Thyroid gland (tissue), 4 donors: ENCODE data around the gene TRIM24.
"Not testable (repeated sequence)": the region's sequence is repeated elsewhere in the genome, so short reads cannot be mapped to it uniquely, and the experiment has no call there.

ENCODE experiments used
- CTCF ChIP-seq, 6 experiments: fragments of 200-600 bp in 3 of 6; fragments of 450-650 bp in 3 of 6; sonication (generic) in 3 of 6; IDR thresholded peaks; one replicate each; pipeline ENCODE4 v1.5.1; 2016 to 2019; ENCODE audit warnings: antibody characterized with exemption in 6 of 6, mild to moderate bottlenecking in 2 of 6, inconsistent platforms in 1 of 6, moderate library complexity in 1 of 6
- POLR2A ChIP-seq, 2 donors: fragments of 450-650 bp; IDR thresholded peaks; one replicate each; pipeline ENCODE4 v1.6.1; 2017; ENCODE audit warnings: antibody characterized with exemption in 2 of 2, mild to moderate bottlenecking in 2 of 2, moderate library complexity in 1 of 2

GRCh38 chr7:138485508-138485907 is 25.4 kb downstream of the TRIM24 start:
- TF ChIP-seq CTCF, POLR2A (IDR thresholded peaks at IDR 0.05): not testable (repeated sequence)
